EH (cell line): ENCODE data around the gene NSA2.

Experiments
- DNase-seq: peaks from one replicate; pipeline ENCODE4 v3.0.0-alpha.2; 2015; ENCODE audit warnings: low read depth

NSA2 gene

GRCh38 chr5:74816875-74817274, 49.8 kb downstream of the NSA2 start:
- DNase-seq = no peak

DNA sequence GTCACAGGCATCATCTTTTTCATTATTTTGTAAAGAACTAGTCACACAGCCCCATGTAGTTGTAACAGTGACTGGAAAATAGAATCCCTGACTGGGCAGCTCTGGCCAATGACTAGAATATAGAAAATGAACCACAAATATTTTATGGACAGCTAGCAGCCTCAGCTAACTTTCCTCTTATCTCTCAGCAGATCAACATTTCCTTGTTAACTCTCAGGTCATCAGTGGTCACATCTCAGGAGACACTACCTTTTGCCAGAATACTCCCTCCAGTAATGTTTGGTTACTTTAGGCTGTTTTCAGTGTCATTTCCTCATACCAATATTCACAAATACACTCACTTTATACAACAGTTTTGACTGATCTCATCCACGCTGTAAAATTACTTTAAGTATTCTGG, 55.2 kb downstream of the NSA2 start:
- peak; percentile 30 for DNase-seq

DNA sequence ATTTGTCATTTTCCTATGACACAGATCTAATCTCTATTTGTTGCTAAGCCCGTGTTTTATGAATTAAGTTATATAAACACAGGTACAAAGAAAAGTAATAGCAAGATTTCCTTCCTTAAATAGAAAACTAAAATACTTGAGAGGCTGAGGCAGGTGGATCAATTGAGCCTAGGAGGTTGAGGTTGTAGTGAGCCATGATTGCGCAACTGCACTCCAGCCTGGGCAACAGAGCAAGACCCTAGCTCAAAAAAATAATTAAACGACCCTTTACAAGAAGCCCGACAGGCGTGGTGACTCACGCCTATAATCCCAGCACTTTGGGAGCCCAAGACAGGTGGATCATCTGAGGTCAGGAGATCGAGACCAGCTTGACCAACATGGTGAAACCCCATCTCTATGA, 62.4 kb downstream of the NSA2 start:
- DNase-seq = no peak
